ENCODE results near the gene STYXL2. TPM values are rescaled to one million over a fixed set of nuclear protein-coding genes. Genes with fewer than 3 reads are reported as not detected.

Gene STYXL2
- total RNA-seq, 1 donor from 2014 or later, result not detected

DNA sequence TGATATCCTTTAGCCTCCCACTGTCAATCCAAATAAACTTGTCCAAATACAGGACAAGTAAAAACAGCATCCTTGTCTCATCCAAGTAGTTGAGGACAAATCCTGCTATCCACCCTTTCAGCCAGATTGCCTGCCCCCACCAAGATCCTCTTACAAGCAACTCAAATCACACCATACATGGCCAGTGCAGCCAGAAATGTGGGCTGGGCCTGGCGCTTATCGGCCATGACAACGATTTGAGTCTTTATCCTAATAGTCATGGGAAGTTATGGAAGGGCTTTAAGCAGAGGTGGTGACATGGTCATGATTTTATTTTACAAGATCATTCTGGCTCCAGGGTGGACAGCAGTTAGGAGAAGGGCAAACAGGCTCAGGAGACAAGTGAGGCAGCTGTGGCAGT lies 10.0 kb upstream of the STYXL2 start:
- no peak overlapping the region for H3K4me3 ChIP-seq
- H3K36me3 ChIP-seq, result no peaks in the 10 kb centered on the region
- intact Hi-C loops (cut with DNase I), result no loop called here
- H3K9me3 ChIP-seq, result no peaks in the 10 kb centered on the region
- no peak overlapping the region for H3K27ac ChIP-seq
- TF ChIP-seq CTCF (IDR thresholded peaks at IDR 0.05) (no peak), POLR2AphosphoS5 (IDR thresholded peaks at IDR 0.05; ENCODE audit: insufficient read depth in 1 of 2, low read depth in 1 of 2) (no peak)
- DNase-seq (ENCODE audit: extremely low spot score in 2 of 2), result no peak
- no peaks in the 10 kb centered on the region for H3K4me1 ChIP-seq
- no peaks in the 10 kb centered on the region for H3K27me3 ChIP-seq

DNA sequence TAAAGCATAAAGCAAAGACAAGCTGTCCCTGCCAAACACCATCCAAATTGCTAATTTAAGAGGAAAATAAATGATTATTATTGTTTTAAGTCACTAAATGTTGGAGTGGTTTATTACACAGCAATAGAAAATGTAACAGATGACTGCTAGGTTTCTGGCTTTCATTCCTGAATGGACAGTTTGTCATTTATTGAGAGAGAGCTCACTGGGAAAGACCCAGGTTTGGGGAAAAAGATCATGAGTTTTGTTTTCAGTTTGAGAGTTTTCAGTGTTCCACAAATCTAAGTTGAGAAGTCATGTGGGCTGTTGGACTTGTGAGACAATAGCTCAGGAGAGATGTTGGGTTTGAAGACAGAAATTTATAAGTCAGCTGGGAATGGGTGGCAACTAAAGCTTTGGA lies 9.1 kb upstream of the STYXL2 start:
- Histone ChIP-seq H3K27me3 (no peaks in the 10 kb centered on the region), H3K4me3 (no peak overlapping the region), H3K36me3 (no peaks in the 10 kb centered on the region), H3K27ac (no peak overlapping the region), H3K4me1 (no peaks in the 10 kb centered on the region), H3K9me3 (no peaks in the 10 kb centered on the region)
- intact Hi-C loops (cut with DNase I), result no loop called here
- TF ChIP-seq CTCF (IDR thresholded peaks at IDR 0.05) (no peak), POLR2A (IDR thresholded peaks at IDR 0.05) (no peak), POLR2AphosphoS5 (IDR thresholded peaks at IDR 0.05; ENCODE audit: insufficient read depth in 1 of 2, low read depth in 1 of 2) (no peak)
- DNase-seq (ENCODE audit: extremely low spot score in 2 of 2), result no peak

- H3K4me3 ChIP-seq, result no peak overlapping the region
- no peaks in the 10 kb centered on the region for H3K27me3 ChIP-seq
- no peaks in the 10 kb centered on the region for H3K36me3 ChIP-seq
- no peak for DNase-seq (ENCODE audit: extremely low spot score in 2 of 2)
- intact Hi-C loops (cut with DNase I), result no loop called here
- H3K9me3 ChIP-seq, result no peaks in the 10 kb centered on the region
- H3K27ac ChIP-seq, result no peak overlapping the region
- no peaks in the 10 kb centered on the region for H3K4me1 ChIP-seq
- no peak for TF ChIP-seq CTCF (IDR thresholded peaks at IDR 0.05)
- no peak for TF ChIP-seq POLR2A (IDR thresholded peaks at IDR 0.05)
- TF ChIP-seq POLR2AphosphoS5 (IDR thresholded peaks at IDR 0.05; ENCODE audit: insufficient read depth in 1 of 2, low read depth in 1 of 2), result no peak
Observed at GRCh38 chr1:167086033-167086432, 7.8 kb upstream of the STYXL2 start.

GRCh38 chr1:167086768-167087167 lies 7.1 kb upstream of the STYXL2 start:
- H3K4me1 ChIP-seq, result no peaks in the 10 kb centered on the region
- H3K9me3 ChIP-seq, result no peaks in the 10 kb centered on the region
- DNase-seq (ENCODE audit: extremely low spot score in 2 of 2), result no peak
- intact Hi-C loops (cut with DNase I), result no loop called here
- no peaks in the 10 kb centered on the region for H3K27me3 ChIP-seq
- no peak overlapping the region for H3K27ac ChIP-seq
- TF ChIP-seq POLR2AphosphoS5 (IDR thresholded peaks at IDR 0.05; ENCODE audit: insufficient read depth in 1 of 2, low read depth in 1 of 2) (no peak), POLR2A (IDR thresholded peaks at IDR 0.05) (no peak), CTCF (IDR thresholded peaks at IDR 0.05) (no peak)
- no peak overlapping the region for H3K4me3 ChIP-seq
- H3K36me3 ChIP-seq, result no peaks in the 10 kb centered on the region

- H3K4me1 ChIP-seq, result no peaks in the 10 kb centered on the region
- no peak overlapping the region for H3K4me3 ChIP-seq
- TF ChIP-seq CTCF (IDR thresholded peaks at IDR 0.05) (no peak), POLR2AphosphoS5 (IDR thresholded peaks at IDR 0.05; ENCODE audit: insufficient read depth in 1 of 2, low read depth in 1 of 2) (no peak), POLR2A (IDR thresholded peaks at IDR 0.05) (no peak)
- intact Hi-C loops (cut with DNase I), result no loop called here
- H3K9me3 ChIP-seq, result no peaks in the 10 kb centered on the region
- no peak overlapping the region for H3K27ac ChIP-seq
- H3K36me3 ChIP-seq, result no peaks in the 10 kb centered on the region
- DNase-seq (ENCODE audit: extremely low spot score in 2 of 2), result no peak
- no peaks in the 10 kb centered on the region for H3K27me3 ChIP-seq
Observed at GRCh38 chr1:167088746-167089417, 5.0 kb upstream of the STYXL2 start.
